GM12878 (cell line): ENCODE results near the gene NLGN1. TPM values are rescaled to one million over a fixed set of nuclear protein-coding genes. Genes with fewer than 3 reads are reported as not detected.

Experiments used
- ATAC-seq: fragments of 200-7000 bp; cut with Tn5 transposase; 3 replicates; pipeline ENCODE4 v1.9.1; 2020; ENCODE audit warnings: mild to moderate bottlenecking, moderate library complexity
- BruUV-seq: library from RNA; stranded (reverse); fragments of 400-500 nt; replicated peaks from 2 replicates; lab custom pipeline; 2021; lab: Mats Ljungman, UMichigan
- CTCF ChIA-PET: fragments of 300-600 bp; sonication (Branson Sonifier 250); formaldehyde crosslinking; extraction: SDS; loops from one replicate; lab custom pipeline; 2021; ENCODE audit warnings: inconsistent platforms; lab: Yijun Ruan, JAX
- POLR2A ChIA-PET: fragments of 350-600 bp; formaldehyde crosslinking; extraction: SDS; loops from one replicate; lab custom pipeline; 2021; ENCODE audit warnings: inconsistent platforms; lab: Charles Lee
- RAD21 ChIA-PET: fragments of 300-600 bp; sonication (Branson Sonifier 250); formaldehyde crosslinking; loops from one replicate; lab custom pipeline; 2023; ENCODE audit warnings: antibody characterized with exemption; ENCODE audit not compliant: unreplicated experiment; lab: Charles Lee
- SMC1A ChIA-PET: fragments of 300-600 bp; sonication (Branson Sonifier 250); formaldehyde crosslinking; loops from one replicate; lab custom pipeline; 2023; ENCODE audit not compliant: unreplicated experiment, uncharacterized antibody; lab: Charles Lee
- DNase-seq: peaks from one replicate; pipeline ENCODE4 v3.0.0-alpha.2; 2011; ENCODE audit warnings: low read depth, low spot score
- FAIRE-seq: peaks from 3 replicates; lab custom pipeline; 2011; peaks lifted over from hg19 to GRCh38; lab: Jason Lieb, UNC
- H2AFZ ChIP-seq: 2 replicates; pipeline ENCODE4 v1.6.0; 2011; ENCODE audit warnings: low read depth, low read length, control low read depth; ENCODE audit not compliant: control insufficient read depth
- H3K27ac ChIP-seq: 2 replicates; pipeline ENCODE4 v1.5.1; 2011; ENCODE audit warnings: control low read depth; ENCODE audit not compliant: control insufficient read depth, insufficient read depth
- H3K27me3 ChIP-seq, 2 experiments: replicated peaks in 1 of 2; 2 replicates each; pipeline versions ENCODE4 v1.6.0 to v1.6.1; 2011; ENCODE audit warnings: low read length in 1 of 2; ENCODE audit not compliant: control insufficient read depth in 2 of 2, insufficient read depth in 2 of 2
- H3K36me3 ChIP-seq, 2 experiments: 2 replicates each; pipeline ENCODE4 v1.5.1; 2011; ENCODE audit warnings: low read length in 1 of 2; ENCODE audit not compliant: control insufficient read depth in 2 of 2, insufficient read depth in 2 of 2
- H3K4me1 ChIP-seq: 2 replicates; pipeline ENCODE4 v1.6.1; 2011; ENCODE audit warnings: mild to moderate bottlenecking, low read length, moderate library complexity, mixed read lengths; ENCODE audit not compliant: control insufficient read depth, insufficient read depth
- H3K4me2 ChIP-seq: 2 replicates; pipeline ENCODE4 v1.6.0; 2011; ENCODE audit warnings: control low read depth; ENCODE audit not compliant: control insufficient read depth, insufficient read depth
- H3K4me3 ChIP-seq: fragments of 200-600 bp; sonication (generic); 2 replicates; pipeline ENCODE4 v1.5.1; 2016
- H3K79me2 ChIP-seq: 2 replicates; pipeline ENCODE4 v1.6.0; 2011; ENCODE audit warnings: low read length; ENCODE audit not compliant: control insufficient read depth, insufficient read depth
- H3K9ac ChIP-seq: 2 replicates; pipeline ENCODE4 v1.8.0; 2011; ENCODE audit warnings: low read length, control low read depth, mixed read lengths; ENCODE audit not compliant: control insufficient read depth, insufficient read depth
- H3K9me3 ChIP-seq: replicated peaks from 3 replicates; pipeline ENCODE4 v1.5.1; 2011; ENCODE audit warnings: mild to moderate bottlenecking, low read length; ENCODE audit not compliant: control insufficient read depth, insufficient read depth
- H4K20me1 ChIP-seq: 2 replicates; pipeline ENCODE4 v1.6.0; 2011; ENCODE audit not compliant: control insufficient read depth, insufficient read depth
- ETV6 ChIP-seq, 2 experiments: fragments of 450-650 bp in 1 of 2; IDR thresholded peaks in 1 of 2; conservative IDR thresholded peaks in 1 of 2; 2 replicates each; pipeline ENCODE4 v1.6.1; 2014; ENCODE audit warnings: antibody characterized with exemption in 1 of 2, borderline replicate concordance in 1 of 2, low read depth in 1 of 2, mild to moderate bottlenecking in 1 of 2, moderate library complexity in 1 of 2
- SIX5 ChIP-seq: IDR thresholded peaks from 2 replicates; pipeline ENCODE4 v1.6.1; 2011; ENCODE audit warnings: mild to moderate bottlenecking, low read depth, low read length, moderate library complexity; ENCODE audit not compliant: severe bottlenecking
- WGBS: methylation state at CpG from one replicate; pipeline ENCODE4 v1.1.6; 2016; ENCODE audit warnings: low lambda C conversion rate; ENCODE audit not compliant: insufficient replicate concordance, insufficient coverage; ENCODE audit errors: missing lambda C conversion rate; 5-methylcytosine and 5-hydroxymethylcytosine counted together
- in situ Hi-C: fragments of 300-500 bp; cut with MboI; formaldehyde crosslinking; loops from 9 replicates; pipeline ENCODE4 v1.14.3; 2018; ENCODE audit warnings: mixed read lengths
- intact Hi-C: fragments of 100-400 bp; cut with micrococcal nuclease; formaldehyde crosslinking; loops from one replicate; pipeline ENCODE4 v1.14.2; 2022; ENCODE audit not compliant: unreplicated experiment
- polyA plus RNA-seq, 11 experiments: library from polyadenylated mRNA; depleted of rRNA in 4 of 11; unstranded in 6 of 11; stranded (reverse) in 5 of 11; fragments of >200 nt; fragmentation: Nextera tagmentation in 4 of 11; fragmentation: Illumina TruSeq in 1 of 11; extraction: Ambion mirVana in 4 of 11; extraction: Trizol in 1 of 11; gene quantifications; 1 replicate in 1 of 11; 2 replicates in 10 of 11; pipeline versions ENCODE4 v1.2.1 to v1.2.3, GENCODE V29; 2011 to 2016; ENCODE audit warnings: inconsistent platforms in 2 of 11, missing spikeins in 2 of 11, low read depth in 1 of 11
- total RNA-seq, 4 experiments: library from RNA; depleted of rRNA in 3 of 4; stranded (reverse); fragments of >200 nt in 3 of 4; fragmentation: Illumina TruSeq in 1 of 4; extraction: Trizol in 1 of 4; gene quantifications; 2 replicates each; pipeline versions ENCODE4 v1.2.1 to v1.2.3, GENCODE V29; 2013 to 2021
- TF ChIP-seq, protein P1 (sequence below), 3 experiments: IDR thresholded peaks in 2 of 3; conservative IDR thresholded peaks in 1 of 3; 2 replicates each; pipeline ENCODE4 v1.5.1; 2011; ENCODE audit warnings: low read depth in 3 of 3, low read length in 3 of 3, mild to moderate bottlenecking in 3 of 3, control low read depth in 2 of 3, moderate library complexity in 2 of 3, inconsistent platforms in 1 of 3, mixed read lengths in 1 of 3; ENCODE audit not compliant: control insufficient read depth in 2 of 3, insufficient read depth in 1 of 3; ENCODE audit errors: extremely low read depth in 1 of 3

The NLGN1 gene
- total and polyA plus RNA-seq, 10 of the 15 experiments (the other 5 are each of a cell fraction or from before 2014, with no cell fraction given), result not detected

DNA sequence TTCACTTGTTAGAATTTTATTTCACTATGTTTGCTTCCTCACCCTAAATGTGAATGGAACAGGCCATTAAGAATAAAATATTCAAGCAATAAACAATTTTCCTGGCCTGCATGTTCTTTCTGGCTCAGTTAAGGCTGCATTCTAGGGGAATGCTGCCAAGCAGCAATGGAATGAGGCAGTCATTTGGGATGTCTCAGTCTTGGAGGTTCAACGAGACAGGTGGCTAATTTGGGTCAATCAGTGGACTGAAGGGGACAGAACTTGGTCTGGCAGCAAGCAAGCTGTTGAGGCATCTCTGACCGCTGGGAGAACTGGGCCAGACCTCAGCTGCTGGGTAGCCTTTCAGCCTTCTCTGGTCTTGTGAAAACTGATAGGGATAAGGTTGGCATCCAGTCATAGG lies 241.6 kb downstream of the NLGN1 start (continued):
- TF ChIP-seq, protein P1, sequence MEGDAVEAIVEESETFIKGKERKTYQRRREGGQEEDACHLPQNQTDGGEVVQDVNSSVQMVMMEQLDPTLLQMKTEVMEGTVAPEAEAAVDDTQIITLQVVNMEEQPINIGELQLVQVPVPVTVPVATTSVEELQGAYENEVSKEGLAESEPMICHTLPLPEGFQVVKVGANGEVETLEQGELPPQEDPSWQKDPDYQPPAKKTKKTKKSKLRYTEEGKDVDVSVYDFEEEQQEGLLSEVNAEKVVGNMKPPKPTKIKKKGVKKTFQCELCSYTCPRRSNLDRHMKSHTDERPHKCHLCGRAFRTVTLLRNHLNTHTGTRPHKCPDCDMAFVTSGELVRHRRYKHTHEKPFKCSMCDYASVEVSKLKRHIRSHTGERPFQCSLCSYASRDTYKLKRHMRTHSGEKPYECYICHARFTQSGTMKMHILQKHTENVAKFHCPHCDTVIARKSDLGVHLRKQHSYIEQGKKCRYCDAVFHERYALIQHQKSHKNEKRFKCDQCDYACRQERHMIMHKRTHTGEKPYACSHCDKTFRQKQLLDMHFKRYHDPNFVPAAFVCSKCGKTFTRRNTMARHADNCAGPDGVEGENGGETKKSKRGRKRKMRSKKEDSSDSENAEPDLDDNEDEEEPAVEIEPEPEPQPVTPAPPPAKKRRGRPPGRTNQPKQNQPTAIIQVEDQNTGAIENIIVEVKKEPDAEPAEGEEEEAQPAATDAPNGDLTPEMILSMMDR (IDR thresholded peaks at IDR 0.05 in 2 of 3, conservative IDR thresholded peaks at IDR 0.05 in 1 of 3; ENCODE audit: control insufficient read depth in 2 of 3, extremely low read depth in 1 of 3, insufficient read depth in 1 of 3, low read depth in 3 of 3, low read length in 3 of 3), result no peak

DNA sequence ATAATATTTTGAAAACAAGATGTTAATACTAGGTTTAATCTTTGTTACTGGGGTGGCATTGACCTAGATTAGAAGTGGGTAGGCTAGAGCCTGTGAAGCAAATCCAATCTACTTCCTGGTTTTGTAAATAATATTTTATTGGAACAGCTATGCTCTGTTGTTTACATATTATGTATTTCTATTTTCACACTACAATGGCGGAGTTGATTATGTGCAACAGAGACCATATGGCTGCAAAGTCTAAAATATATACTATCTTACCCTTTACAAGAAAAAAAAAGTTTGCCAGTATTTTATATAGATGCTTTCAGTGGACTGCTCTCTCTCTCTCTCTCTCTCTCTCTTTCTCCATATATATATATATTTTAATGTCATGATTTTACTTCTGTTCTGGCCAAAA lies 244.2 kb downstream of the NLGN1 start:
- no peak overlapping the region for H3K9ac ChIP-seq
- no peaks in the 10 kb centered on the region for H4K20me1 ChIP-seq
- H2AFZ ChIP-seq, result no peak overlapping the region
- no peak overlapping the region for H3K4me3 ChIP-seq
- POLR2A ChIA-PET, result no interaction called here
- SMC1A ChIA-PET, result no interaction called here
- ATAC-seq, result no peak
- H3K27me3 ChIP-seq, result no peaks in the 10 kb centered on the region
- TF ChIP-seq SIX5 (no peak), ETV6 (conservative IDR thresholded peaks at IDR 0.05 in 1 of 2, IDR thresholded peaks at IDR 0.05 in 1 of 2; ENCODE audit: borderline replicate concordance in 1 of 2, low read depth in 1 of 2) (no peak)
- no peak overlapping the region for H3K4me2 ChIP-seq
- CTCF ChIA-PET, result no interaction called here
- H3K79me2 ChIP-seq, result no peaks in the 10 kb centered on the region
- no peaks in the 10 kb centered on the region for H3K4me1 ChIP-seq
- in situ Hi-C loops (no loop called here), intact Hi-C loops (no loop called here)
- no peak for DNase-seq
- 0% methylated on average over 1 of the region's 1 CpG for WGBS
- RAD21 ChIA-PET, result no interaction called here
- H3K27ac ChIP-seq, result no peak overlapping the region
- no peaks in the 10 kb centered on the region for H3K36me3 ChIP-seq
- H3K9me3 ChIP-seq, result no peaks in the 10 kb centered on the region
- FAIRE-seq, result no peak
- BruUV-seq, result no TSS peak
